Central memory CD8-positive, alpha-beta T cell (primary cell): ENCODE data around the gene LRRC8B.
"Not testable (repeated sequence)": the region's sequence is repeated elsewhere in the genome, so short reads cannot be mapped to it uniquely, and the experiment has no call there.

Experiments used
- ATAC-seq: fragments of 150-1000 bp; cut with Tn5 transposase; replicated peaks from 2 replicates; pipeline ENCODE4 v1.10.0; 2022; ENCODE audit warnings: mild to moderate bottlenecking, moderate FRiP score, moderate number of reproducible peaks; ENCODE audit not compliant: poor library complexity, severe bottlenecking; ENCODE audit errors: extremely low read depth
- DNase-seq, 2 donors: peaks; one replicate each; pipeline ENCODE4 v3.0.0; 2021; ENCODE audit warnings: low spot score in 2 of 2
- H3K27ac Mint-ChIP-seq: one replicate; pipeline ENCODE4 v1.8.0; 2022; ENCODE audit warnings: low read depth, mild to moderate bottlenecking, moderate library complexity, mixed read lengths
- H3K27me3 Mint-ChIP-seq: one replicate; pipeline ENCODE4 v1.8.0; 2022; ENCODE audit warnings: mixed read lengths
- H3K36me3 Mint-ChIP-seq: one replicate; pipeline ENCODE4 v1.8.0; 2022; ENCODE audit warnings: mild to moderate bottlenecking, moderate library complexity, mixed read lengths; ENCODE audit not compliant: insufficient read depth
- H3K4me1 Mint-ChIP-seq: one replicate; pipeline ENCODE4 v1.8.0; 2022; ENCODE audit warnings: mixed read lengths
- H3K4me3 Mint-ChIP-seq: one replicate; pipeline ENCODE4 v1.8.0; 2022; ENCODE audit warnings: mild to moderate bottlenecking, moderate library complexity, mixed read lengths
- H3K9me3 Mint-ChIP-seq: one replicate; pipeline ENCODE4 v1.8.0; 2022; ENCODE audit warnings: mixed read lengths

The LRRC8B gene

GRCh38 chr1:89503690-89504089 is 20.9 kb upstream of the LRRC8B start:
- Mint-ChIP-seq H3K36me3 (no peaks in the 10 kb centered on the region), H3K27ac (no peak overlapping the region), H3K27me3 (peaks cover 6% of the 10 kb centered on the region), H3K4me3 (no peak overlapping the region), H3K4me1 (no peaks in the 10 kb centered on the region), H3K9me3 (peaks cover 6% of the 10 kb centered on the region)
- DNase-seq (no peak), ATAC-seq (no peak)

GRCh38 chr1:89510061-89510460 is 14.6 kb upstream of the LRRC8B start:
- H3K4me1 Mint-ChIP-seq, ATAC-seq, H3K4me3 Mint-ChIP-seq, H3K27ac Mint-ChIP-seq, H3K36me3 Mint-ChIP-seq, DNase-seq: not testable (repeated sequence)
- peaks cover 10% of the 10 kb centered on the region for H3K9me3 Mint-ChIP-seq
- peaks cover 20% of the 10 kb centered on the region for H3K27me3 Mint-ChIP-seq

DNA sequence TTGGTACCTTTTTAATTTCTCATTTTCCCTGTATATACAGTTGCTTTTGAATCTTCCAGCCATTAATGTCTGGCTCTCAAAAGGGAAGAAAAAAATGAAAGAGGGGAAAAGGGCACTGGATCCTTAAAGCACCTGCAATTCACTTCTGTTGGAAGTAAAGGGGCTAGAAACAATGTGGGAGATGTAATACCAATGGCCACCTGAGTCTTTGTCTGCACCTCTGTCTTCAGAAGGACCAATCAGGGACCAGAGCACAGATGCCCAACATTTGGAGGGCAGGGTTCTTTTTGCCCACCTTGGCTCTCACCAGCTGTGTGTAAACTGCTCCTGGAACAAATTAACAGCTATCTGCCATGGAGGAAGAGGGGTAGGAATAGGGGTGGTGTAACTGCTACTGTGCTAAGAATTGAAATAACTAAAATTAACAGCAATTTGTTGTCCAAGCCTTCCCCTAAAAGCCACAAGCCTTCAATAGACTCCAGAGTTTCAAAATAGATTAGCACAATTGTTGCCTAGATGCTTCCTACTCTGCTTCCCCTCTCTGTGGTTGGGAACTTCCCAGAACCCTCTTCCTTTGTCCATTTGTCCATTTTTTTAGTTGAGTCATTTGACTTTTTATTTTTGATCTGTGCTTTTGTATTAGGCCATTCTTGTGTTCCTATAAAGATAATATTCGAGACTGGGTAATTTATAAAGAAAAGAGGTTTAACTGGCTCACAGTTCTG is 11.5 kb upstream of the LRRC8B start:
- no peak for DNase-seq
- Mint-ChIP-seq H3K9me3 (peaks cover 7% of the 10 kb centered on the region), H3K27ac (no peak overlapping the region), H3K4me1 (no peaks in the 10 kb centered on the region), H3K27me3 (peaks cover 20% of the 10 kb centered on the region), H3K36me3 (no peaks in the 10 kb centered on the region), H3K4me3 (no peak overlapping the region)
- no peak for ATAC-seq

GRCh38 chr1:89516055-89516454 is 8.6 kb upstream of the LRRC8B start:
- H3K27me3 Mint-ChIP-seq, result peaks cover 18% of the 10 kb centered on the region
- DNase-seq, result no peak
- ATAC-seq, result no peak
- H3K36me3 Mint-ChIP-seq, result no peaks in the 10 kb centered on the region
- H3K4me3 Mint-ChIP-seq, result no peak overlapping the region
- no peaks in the 10 kb centered on the region for H3K4me1 Mint-ChIP-seq
- no peaks in the 10 kb centered on the region for H3K9me3 Mint-ChIP-seq
- H3K27ac Mint-ChIP-seq, result no peak overlapping the region

GRCh38 chr1:89518221-89518631 is 6.4 kb upstream of the LRRC8B start:
- Mint-ChIP-seq H3K4me1 (no peaks in the 10 kb centered on the region), H3K27ac (no peak overlapping the region), H3K36me3 (peaks cover 1% of the 10 kb centered on the region), H3K27me3 (peaks cover 18% of the 10 kb centered on the region), H3K9me3 (no peaks in the 10 kb centered on the region), H3K4me3 (no peak overlapping the region)
- ATAC-seq, result no peak
- DNase-seq, result no peak

DNA sequence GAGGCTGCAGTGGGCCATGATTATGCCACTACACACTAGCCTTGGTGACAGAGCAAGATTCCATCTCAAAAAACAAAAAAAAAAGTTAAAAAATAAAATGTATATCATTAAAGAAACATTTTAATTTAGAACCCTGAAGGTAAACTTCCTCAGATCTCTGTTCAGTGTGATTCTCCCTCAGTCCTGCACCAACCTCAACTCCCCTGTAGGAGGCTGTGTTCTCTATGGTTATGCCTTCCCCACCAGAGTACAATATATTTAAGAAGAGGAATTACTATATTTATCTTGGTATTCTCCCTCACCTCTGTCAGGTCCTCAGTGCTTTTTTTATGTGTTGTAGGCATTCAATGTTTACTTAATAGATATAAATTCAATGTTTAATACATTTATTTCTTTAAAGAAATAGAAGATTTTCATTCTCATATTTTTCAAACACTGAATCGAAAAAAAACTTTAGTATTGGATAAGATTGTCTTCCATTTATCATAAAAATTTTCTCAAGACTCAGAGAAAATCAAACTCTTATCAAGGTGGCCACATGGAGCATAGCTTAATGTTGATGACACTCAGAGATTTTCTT is 4.8 kb upstream of the LRRC8B start:
- H3K4me1 Mint-ChIP-seq, result peaks cover 7% of the 10 kb centered on the region
- H3K27me3 Mint-ChIP-seq, result peaks cover 5% of the 10 kb centered on the region
- H3K9me3 Mint-ChIP-seq, result no peaks in the 10 kb centered on the region
- no peak overlapping the region for H3K27ac Mint-ChIP-seq
- no peak overlapping the region for H3K4me3 Mint-ChIP-seq
- ATAC-seq (peak; percentile 26), DNase-seq (no peak)
- peaks cover 8% of the 10 kb centered on the region for H3K36me3 Mint-ChIP-seq

- H3K27ac Mint-ChIP-seq, H3K9me3 Mint-ChIP-seq, H3K4me3 Mint-ChIP-seq, H3K4me1 Mint-ChIP-seq, H3K27me3 Mint-ChIP-seq, ATAC-seq, DNase-seq: not testable (repeated sequence)
- H3K36me3 Mint-ChIP-seq, result peaks cover 17% of the 10 kb centered on the region
These were observed 2.7 kb upstream of the LRRC8B start for GRCh38 chr1:89521977-89522376.

DNA sequence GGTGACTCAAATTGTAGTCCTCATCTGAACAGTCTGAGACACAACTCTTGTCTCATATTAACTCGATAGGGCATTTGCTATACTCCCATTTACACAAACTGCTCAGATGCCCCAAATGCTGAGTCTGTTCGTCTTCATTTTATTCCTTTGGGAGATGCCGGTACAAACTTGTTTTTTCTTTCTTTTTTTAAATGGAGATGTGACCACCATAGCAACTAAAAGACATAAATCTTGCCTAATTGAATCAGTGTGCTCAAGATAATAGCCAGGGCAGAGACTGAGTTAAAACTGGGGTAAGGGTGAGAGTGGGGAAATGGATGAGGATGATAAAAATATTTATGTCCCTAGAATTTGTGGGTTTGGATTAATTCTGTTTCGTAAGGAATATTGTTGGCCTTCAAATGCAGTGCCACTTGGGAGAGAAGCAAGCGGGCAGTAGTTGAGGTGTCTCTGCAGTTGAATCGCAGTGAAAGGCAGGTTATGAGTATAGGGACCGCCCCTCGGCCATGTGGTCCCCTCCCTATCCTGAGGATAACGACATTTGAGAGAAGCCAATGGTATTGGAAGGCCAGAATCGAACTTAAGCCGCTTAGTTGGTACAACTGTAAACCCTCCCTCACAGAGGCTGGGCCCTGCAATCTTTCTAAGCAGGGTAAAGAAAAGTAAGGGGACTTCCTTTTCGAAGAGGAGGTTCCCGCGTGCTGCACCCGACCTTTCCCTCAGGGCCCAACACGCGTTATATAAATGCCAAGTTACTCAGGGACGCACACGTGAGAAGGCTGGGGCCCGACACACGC is 859 bp upstream of the LRRC8B start:
- Mint-ChIP-seq H3K27me3 (no peaks in the 10 kb centered on the region), H3K27ac (peak overlapping the region; percentile 75), H3K9me3 (no peaks in the 10 kb centered on the region), H3K4me3 (no peak overlapping the region), H3K36me3 (peaks cover 17% of the 10 kb centered on the region), H3K4me1 (peaks cover 7% of the 10 kb centered on the region)
- DNase-seq (peak in 1 of 2 donors; percentile 43), ATAC-seq (peak; percentile 63)

DNA sequence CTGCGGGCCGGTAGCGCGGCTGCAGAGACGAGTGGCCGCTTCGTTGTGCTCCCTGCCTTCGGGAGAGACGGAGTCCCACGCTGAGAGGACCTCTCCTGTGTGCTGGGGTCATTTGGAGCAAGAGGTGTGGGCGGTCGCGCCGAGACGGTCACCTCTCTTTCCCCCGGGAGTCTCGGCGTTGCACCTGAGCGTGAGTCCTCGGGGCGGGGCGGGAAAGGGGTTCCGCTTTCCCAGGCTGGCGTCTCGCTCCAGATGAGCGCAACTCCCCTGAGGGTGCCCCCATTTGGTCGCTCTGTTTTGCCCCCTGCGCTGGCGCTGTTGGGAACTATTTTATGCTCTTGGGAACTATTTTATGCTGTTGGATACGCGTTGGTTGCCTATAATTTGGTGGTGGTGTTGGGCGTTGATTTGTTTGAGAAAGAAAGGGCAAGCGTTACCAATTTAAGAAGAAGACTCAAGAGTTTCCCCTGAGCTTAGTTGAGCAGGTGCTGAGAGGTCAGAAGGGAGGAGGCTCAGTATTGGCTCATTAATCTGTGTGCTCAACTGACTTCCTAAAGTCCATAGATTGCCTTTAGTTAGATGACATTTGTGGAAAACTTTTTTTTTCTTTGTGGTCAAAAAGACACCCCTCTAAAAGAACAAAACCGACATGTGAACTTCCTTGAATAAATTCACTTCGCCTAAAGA is 683 bp downstream of the LRRC8B start:
- no peak overlapping the region for H3K4me3 Mint-ChIP-seq
- H3K36me3 Mint-ChIP-seq, result peaks cover 18% of the 10 kb centered on the region
- H3K4me1 Mint-ChIP-seq, result peaks cover 7% of the 10 kb centered on the region
- H3K9me3 Mint-ChIP-seq, result no peaks in the 10 kb centered on the region
- DNase-seq (peak in 1 of 2 donors; percentile 13), ATAC-seq (peak; percentile 12)
- H3K27me3 Mint-ChIP-seq, result no peaks in the 10 kb centered on the region
- peak overlapping the region; percentile 75 for H3K27ac Mint-ChIP-seq

- no peak for ATAC-seq
- H3K9me3 Mint-ChIP-seq, result no peaks in the 10 kb centered on the region
- peaks cover 17% of the 10 kb centered on the region for H3K4me1 Mint-ChIP-seq
- H3K4me3 Mint-ChIP-seq, result no peak overlapping the region
- DNase-seq, result no peak
- peaks cover 17% of the 10 kb centered on the region for H3K36me3 Mint-ChIP-seq
- H3K27ac Mint-ChIP-seq, result no peak overlapping the region
- H3K27me3 Mint-ChIP-seq, result no peaks in the 10 kb centered on the region
These were observed 2.6 kb downstream of the LRRC8B start for GRCh38 chr1:89527256-89527655.

DNA sequence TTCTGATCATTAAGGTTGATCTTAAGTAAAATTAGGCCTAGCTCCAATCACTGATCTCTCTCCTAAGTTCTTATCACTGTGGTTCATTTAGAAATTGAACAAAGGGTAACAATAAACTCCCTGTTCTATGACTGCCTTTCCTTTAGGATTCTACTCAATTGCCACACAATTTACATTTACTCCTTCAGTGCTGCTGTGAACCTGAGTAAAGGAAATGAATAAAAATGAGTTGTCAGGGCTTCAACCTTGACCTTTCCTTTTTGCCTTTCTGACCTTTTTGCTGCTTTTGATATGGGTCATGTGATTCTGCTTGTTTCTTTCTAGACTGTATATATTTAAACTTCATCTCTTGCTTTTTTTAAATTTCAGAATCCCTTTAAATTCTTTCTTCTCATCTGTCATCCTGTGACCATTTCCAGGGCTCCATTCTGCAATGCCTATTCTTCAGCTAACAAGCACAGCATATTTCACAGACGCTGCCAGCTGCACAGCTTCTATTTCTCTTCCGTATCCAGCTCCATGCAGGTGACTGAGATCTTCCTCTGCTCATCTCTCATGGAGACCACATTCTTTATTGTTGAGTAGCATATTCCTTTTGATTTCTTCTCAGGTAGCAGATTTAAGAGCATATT is 3.2 kb downstream of the LRRC8B start:
- H3K9me3 Mint-ChIP-seq, result no peaks in the 10 kb centered on the region
- peaks cover 23% of the 10 kb centered on the region for H3K4me1 Mint-ChIP-seq
- H3K27ac Mint-ChIP-seq, result no peak overlapping the region
- ATAC-seq (no peak), DNase-seq (no peak)
- H3K36me3 Mint-ChIP-seq, result peaks cover 17% of the 10 kb centered on the region
- H3K4me3 Mint-ChIP-seq, result no peak overlapping the region
- no peaks in the 10 kb centered on the region for H3K27me3 Mint-ChIP-seq

DNA sequence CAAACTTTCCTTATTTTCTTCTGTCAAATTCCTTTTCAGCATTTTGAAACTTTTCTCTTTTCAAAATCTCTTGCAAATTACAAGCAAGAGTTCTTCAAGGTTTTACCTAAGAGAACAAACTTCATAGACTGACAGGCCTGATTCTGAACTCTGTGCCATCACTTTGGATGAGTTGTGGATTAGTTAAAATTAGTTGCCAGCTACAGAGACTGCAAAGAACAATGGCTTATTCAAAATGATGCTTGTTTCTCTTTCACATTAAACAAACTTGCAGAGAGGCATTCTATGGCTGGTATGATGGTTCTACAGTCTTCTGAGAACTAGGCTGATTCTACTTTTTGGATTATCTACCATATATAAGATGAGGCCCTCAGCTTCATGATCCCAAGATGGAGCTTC is 3.8 kb downstream of the LRRC8B start:
- Mint-ChIP-seq H3K27ac (no peak overlapping the region), H3K36me3 (peaks cover 17% of the 10 kb centered on the region), H3K4me1 (peaks cover 29% of the 10 kb centered on the region), H3K27me3 (no peaks in the 10 kb centered on the region), H3K4me3 (no peak overlapping the region), H3K9me3 (no peaks in the 10 kb centered on the region)
- DNase-seq (no peak), ATAC-seq (no peak)
